GM23338 (cell line): Measurements from ENCODE around the gene CFAP299.

ENCODE experiments used
- CREB1 ChIP-seq: fragments of 250-450 bp; sonication (Bioruptor Pico); IDR thresholded peaks from 2 replicates; pipeline ENCODE4 v1.5.0; 2020; ENCODE audit warnings: low read depth, mild to moderate bottlenecking, moderate library complexity
- EZH2 ChIP-seq: fragments of 200-600 bp; sonication (generic); IDR thresholded peaks from one replicate; pipeline ENCODE4 v1.8.0; 2017; ENCODE audit warnings: antibody characterized with exemption, mild to moderate bottlenecking, low read depth; ENCODE audit not compliant: unreplicated experiment
- EZH2phosphoT487 ChIP-seq: fragments of 200-600 bp; sonication (generic); IDR thresholded peaks from one replicate; pipeline ENCODE4 v1.8.1; 2018; ENCODE audit warnings: antibody characterized with exemption; ENCODE audit not compliant: unreplicated experiment
- JUNB ChIP-seq: IDR thresholded peaks from one replicate; pipeline ENCODE4 v1.6.1; 2016; ENCODE audit warnings: antibody characterized with exemption; ENCODE audit not compliant: unreplicated experiment
- NANOG ChIP-seq: IDR thresholded peaks from 2 replicates; pipeline ENCODE4 v1.6.1; 2016; ENCODE audit warnings: antibody characterized with exemption, borderline replicate concordance
- POLR2AphosphoS5 ChIP-seq: IDR thresholded peaks from 2 replicates; pipeline ENCODE4 v1.6.1; 2016; ENCODE audit warnings: antibody characterized with exemption, low read depth
- STAT1 ChIP-seq: IDR thresholded peaks from one replicate; pipeline ENCODE4 v1.6.1; 2016; ENCODE audit warnings: antibody characterized with exemption; ENCODE audit not compliant: unreplicated experiment
- ZNF114 ChIP-seq: fragments of 250-450 bp; sonication (Bioruptor Pico); IDR thresholded peaks from 2 replicates; pipeline ENCODE4 v1.5.0; 2020; ENCODE audit warnings: mild to moderate bottlenecking, moderate library complexity
- ZNF331 ChIP-seq: fragments of 250-450 bp; sonication (Bioruptor Pico); IDR thresholded peaks from 2 replicates; pipeline ENCODE4 v1.5.0; 2020; ENCODE audit warnings: low read depth, mild to moderate bottlenecking, moderate library complexity
- TF ChIP-seq, protein P1 (sequence below), 2 experiments: fragments of 200-600 bp in 1 of 2; sonication (generic) in 1 of 2; conservative IDR thresholded peaks; 2 replicates each; pipeline versions ENCODE4 v1.5.1 to v1.6.1; 2016 to 2017; ENCODE audit warnings: antibody characterized with exemption in 2 of 2, low read depth in 2 of 2, mild to moderate bottlenecking in 2 of 2, moderate library complexity in 1 of 2
- TF ChIP-seq, protein P2 (sequence below): fragments of 250-450 bp; sonication (Bioruptor Pico); IDR thresholded peaks from 2 replicates; pipeline ENCODE4 v1.5.0; 2020; ENCODE audit warnings: mild to moderate bottlenecking, moderate library complexity
- TF ChIP-seq, protein P3 (sequence below): IDR thresholded peaks from 2 replicates; pipeline ENCODE4 v1.6.1; 2016; ENCODE audit warnings: antibody characterized with exemption
- TF ChIP-seq, protein P4 (sequence below): IDR thresholded peaks from one replicate; pipeline ENCODE4 v1.6.1; 2018; ENCODE audit warnings: antibody characterized with exemption; ENCODE audit not compliant: unreplicated experiment

DNA sequence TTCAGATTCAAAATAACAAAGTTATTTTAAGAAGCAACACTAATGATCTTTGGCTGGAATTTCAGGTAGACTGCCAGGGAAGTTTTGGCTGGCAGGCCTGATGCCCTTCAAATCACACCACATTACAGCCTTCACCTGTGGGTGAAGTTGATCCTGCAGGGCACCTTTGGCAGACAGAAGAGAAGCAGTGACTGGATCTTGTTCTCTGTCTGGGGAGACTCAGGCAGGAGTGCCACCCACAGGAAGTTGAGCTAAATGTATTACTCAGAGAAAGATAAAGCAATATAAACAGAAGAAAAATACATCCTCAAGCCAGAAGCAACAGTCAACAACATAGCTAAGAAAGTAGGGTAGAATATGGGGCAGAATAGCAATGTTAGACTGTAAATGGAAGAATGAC is 12.8 kb upstream of the CFAP299 start:
- no peak for TF ChIP-seq EZH2phosphoT487
- TF ChIP-seq, protein P1, sequence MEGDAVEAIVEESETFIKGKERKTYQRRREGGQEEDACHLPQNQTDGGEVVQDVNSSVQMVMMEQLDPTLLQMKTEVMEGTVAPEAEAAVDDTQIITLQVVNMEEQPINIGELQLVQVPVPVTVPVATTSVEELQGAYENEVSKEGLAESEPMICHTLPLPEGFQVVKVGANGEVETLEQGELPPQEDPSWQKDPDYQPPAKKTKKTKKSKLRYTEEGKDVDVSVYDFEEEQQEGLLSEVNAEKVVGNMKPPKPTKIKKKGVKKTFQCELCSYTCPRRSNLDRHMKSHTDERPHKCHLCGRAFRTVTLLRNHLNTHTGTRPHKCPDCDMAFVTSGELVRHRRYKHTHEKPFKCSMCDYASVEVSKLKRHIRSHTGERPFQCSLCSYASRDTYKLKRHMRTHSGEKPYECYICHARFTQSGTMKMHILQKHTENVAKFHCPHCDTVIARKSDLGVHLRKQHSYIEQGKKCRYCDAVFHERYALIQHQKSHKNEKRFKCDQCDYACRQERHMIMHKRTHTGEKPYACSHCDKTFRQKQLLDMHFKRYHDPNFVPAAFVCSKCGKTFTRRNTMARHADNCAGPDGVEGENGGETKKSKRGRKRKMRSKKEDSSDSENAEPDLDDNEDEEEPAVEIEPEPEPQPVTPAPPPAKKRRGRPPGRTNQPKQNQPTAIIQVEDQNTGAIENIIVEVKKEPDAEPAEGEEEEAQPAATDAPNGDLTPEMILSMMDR (conservative IDR thresholded peaks at IDR 0.05; ENCODE audit: low read depth in 2 of 2): peak in 1 of 2 experiments; percentile 48; a peak in 2 of 4 replicates
- TF ChIP-seq POLR2AphosphoS5: no peak
- TF ChIP-seq ZNF331 (CRISPR knock-in tag): no peak
- TF ChIP-seq, protein P2, sequence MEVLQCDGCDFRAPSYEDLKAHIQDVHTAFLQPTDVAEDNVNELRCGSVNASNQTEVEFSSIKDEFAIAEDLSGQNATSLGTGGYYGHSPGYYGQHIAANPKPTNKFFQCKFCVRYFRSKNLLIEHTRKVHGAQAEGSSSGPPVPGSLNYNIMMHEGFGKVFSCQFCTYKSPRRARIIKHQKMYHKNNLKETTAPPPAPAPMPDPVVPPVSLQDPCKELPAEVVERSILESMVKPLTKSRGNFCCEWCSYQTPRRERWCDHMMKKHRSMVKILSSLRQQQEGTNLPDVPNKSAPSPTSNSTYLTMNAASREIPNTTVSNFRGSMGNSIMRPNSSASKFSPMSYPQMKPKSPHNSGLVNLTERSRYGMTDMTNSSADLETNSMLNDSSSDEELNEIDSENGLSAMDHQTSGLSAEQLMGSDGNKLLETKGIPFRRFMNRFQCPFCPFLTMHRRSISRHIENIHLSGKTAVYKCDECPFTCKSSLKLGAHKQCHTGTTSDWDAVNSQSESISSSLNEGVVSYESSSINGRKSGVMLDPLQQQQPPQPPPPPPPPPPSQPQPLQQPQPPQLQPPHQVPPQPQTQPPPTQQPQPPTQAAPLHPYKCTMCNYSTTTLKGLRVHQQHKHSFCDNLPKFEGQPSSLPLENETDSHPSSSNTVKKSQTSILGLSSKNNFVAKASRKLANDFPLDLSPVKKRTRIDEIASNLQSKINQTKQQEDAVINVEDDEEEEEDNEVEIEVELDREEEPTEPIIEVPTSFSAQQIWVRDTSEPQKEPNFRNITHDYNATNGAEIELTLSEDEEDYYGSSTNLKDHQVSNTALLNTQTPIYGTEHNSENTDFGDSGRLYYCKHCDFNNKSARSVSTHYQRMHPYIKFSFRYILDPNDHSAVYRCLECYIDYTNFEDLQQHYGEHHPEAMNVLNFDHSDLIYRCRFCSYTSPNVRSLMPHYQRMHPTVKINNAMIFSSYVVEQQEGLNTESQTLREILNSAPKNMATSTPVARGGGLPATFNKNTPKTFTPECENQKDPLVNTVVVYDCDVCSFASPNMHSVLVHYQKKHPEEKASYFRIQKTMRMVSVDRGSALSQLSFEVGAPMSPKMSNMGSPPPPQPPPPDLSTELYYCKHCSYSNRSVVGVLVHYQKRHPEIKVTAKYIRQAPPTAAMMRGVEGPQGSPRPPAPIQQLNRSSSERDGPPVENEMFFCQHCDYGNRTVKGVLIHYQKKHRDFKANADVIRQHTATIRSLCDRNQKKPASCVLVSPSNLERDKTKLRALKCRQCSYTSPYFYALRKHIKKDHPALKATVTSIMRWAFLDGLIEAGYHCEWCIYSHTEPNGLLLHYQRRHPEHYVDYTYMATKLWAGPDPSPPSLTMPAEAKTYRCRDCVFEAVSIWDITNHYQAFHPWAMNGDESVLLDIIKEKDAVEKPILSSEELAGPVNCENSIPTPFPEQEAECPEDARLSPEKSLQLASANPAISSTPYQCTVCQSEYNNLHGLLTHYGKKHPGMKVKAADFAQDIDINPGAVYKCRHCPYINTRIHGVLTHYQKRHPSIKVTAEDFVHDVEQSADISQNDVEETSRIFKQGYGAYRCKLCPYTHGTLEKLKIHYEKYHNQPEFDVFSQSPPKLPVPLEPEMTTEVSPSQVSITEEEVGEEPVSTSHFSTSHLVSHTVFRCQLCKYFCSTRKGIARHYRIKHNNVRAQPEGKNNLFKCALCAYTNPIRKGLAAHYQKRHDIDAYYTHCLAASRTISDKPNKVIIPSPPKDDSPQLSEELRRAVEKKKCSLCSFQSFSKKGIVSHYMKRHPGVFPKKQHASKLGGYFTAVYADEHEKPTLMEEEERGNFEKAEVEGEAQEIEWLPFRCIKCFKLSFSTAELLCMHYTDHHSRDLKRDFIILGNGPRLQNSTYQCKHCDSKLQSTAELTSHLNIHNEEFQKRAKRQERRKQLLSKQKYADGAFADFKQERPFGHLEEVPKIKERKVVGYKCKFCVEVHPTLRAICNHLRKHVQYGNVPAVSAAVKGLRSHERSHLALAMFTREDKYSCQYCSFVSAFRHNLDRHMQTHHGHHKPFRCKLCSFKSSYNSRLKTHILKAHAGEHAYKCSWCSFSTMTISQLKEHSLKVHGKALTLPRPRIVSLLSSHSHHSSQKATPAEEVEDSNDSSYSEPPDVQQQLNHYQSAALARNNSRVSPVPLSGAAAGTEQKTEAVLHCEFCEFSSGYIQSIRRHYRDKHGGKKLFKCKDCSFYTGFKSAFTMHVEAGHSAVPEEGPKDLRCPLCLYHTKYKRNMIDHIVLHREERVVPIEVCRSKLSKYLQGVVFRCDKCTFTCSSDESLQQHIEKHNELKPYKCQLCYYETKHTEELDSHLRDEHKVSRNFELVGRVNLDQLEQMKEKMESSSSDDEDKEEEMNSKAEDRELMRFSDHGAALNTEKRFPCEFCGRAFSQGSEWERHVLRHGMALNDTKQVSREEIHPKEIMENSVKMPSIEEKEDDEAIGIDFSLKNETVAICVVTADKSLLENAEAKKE (CRISPR knock-in tag): no peak
- TF ChIP-seq, protein P3, sequence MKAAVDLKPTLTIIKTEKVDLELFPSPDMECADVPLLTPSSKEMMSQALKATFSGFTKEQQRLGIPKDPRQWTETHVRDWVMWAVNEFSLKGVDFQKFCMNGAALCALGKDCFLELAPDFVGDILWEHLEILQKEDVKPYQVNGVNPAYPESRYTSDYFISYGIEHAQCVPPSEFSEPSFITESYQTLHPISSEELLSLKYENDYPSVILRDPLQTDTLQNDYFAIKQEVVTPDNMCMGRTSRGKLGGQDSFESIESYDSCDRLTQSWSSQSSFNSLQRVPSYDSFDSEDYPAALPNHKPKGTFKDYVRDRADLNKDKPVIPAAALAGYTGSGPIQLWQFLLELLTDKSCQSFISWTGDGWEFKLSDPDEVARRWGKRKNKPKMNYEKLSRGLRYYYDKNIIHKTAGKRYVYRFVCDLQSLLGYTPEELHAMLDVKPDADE: no peak
- TF ChIP-seq EZH2: no peak
- TF ChIP-seq, protein P4, sequence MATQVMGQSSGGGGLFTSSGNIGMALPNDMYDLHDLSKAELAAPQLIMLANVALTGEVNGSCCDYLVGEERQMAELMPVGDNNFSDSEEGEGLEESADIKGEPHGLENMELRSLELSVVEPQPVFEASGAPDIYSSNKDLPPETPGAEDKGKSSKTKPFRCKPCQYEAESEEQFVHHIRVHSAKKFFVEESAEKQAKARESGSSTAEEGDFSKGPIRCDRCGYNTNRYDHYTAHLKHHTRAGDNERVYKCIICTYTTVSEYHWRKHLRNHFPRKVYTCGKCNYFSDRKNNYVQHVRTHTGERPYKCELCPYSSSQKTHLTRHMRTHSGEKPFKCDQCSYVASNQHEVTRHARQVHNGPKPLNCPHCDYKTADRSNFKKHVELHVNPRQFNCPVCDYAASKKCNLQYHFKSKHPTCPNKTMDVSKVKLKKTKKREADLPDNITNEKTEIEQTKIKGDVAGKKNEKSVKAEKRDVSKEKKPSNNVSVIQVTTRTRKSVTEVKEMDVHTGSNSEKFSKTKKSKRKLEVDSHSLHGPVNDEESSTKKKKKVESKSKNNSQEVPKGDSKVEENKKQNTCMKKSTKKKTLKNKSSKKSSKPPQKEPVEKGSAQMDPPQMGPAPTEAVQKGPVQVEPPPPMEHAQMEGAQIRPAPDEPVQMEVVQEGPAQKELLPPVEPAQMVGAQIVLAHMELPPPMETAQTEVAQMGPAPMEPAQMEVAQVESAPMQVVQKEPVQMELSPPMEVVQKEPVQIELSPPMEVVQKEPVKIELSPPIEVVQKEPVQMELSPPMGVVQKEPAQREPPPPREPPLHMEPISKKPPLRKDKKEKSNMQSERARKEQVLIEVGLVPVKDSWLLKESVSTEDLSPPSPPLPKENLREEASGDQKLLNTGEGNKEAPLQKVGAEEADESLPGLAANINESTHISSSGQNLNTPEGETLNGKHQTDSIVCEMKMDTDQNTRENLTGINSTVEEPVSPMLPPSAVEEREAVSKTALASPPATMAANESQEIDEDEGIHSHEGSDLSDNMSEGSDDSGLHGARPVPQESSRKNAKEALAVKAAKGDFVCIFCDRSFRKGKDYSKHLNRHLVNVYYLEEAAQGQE: no peak
- TF ChIP-seq STAT1: no peak
- TF ChIP-seq CREB1: no peak
- TF ChIP-seq ZNF114: no peak
- TF ChIP-seq NANOG: no peak
- TF ChIP-seq JUNB: no peak
